ENCODE data around the gene UBXN11. TPM values are rescaled to one million over a fixed set of nuclear protein-coding genes. Genes with fewer than 3 reads are reported as not detected.

UBXN11 gene
- total RNA-seq, 4 donors from 2014 or later, result 7.4 to 36.5 (median 13.4) TPM

DNA sequence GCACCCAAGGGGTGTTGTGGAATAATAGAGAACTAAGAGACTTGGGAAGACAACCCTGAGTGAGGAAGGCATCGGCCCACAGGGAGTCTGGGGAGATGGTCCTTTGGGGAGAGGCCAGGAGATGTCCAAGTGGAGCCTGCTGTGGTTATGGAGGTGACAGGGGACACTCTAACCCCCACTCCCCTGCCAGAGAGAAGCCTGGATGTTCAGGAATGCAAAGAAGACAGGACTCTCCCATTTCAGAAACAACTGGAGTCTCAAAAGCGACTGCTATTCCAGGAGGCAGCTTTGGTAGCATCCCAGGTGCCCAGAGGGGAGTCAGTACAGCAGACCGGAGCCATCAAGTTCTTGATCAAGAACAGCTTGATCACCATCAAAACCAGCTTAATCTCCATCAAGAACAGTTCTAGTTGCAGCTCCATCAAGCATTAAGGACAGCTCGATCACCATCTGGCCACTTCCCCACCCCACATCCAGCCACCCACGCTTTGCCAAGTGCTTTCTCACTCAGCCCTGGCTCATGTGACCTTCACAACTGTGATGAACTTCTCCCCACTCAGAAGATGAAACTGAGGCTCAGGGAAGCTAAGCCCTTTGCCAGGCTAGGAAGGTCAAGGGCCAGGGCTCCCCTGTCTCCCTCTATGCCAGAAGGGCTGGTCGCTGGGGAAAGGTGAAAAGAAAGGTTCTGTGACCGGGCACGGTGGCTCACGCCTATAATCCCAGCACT lies 12.1 kb upstream of the UBXN11 start:
- Histone ChIP-seq H3K4me1 (no peaks in the 10 kb centered on the region), H3K27me3 (no peaks in the 10 kb centered on the region), H3K36me3 (no peaks in the 10 kb centered on the region), H3K4me3 (no peak overlapping the region), H3K9me3 (no peaks in the 10 kb centered on the region), H3K27ac (no peak overlapping the region)
- intact Hi-C loops (cut with DNase I; ENCODE audit: low total_unique reads), result no loop called here
- DNase-seq, result no peak
- no peak for TF ChIP-seq POLR2A (IDR thresholded peaks at IDR 0.05)
- TF ChIP-seq, protein P1, sequence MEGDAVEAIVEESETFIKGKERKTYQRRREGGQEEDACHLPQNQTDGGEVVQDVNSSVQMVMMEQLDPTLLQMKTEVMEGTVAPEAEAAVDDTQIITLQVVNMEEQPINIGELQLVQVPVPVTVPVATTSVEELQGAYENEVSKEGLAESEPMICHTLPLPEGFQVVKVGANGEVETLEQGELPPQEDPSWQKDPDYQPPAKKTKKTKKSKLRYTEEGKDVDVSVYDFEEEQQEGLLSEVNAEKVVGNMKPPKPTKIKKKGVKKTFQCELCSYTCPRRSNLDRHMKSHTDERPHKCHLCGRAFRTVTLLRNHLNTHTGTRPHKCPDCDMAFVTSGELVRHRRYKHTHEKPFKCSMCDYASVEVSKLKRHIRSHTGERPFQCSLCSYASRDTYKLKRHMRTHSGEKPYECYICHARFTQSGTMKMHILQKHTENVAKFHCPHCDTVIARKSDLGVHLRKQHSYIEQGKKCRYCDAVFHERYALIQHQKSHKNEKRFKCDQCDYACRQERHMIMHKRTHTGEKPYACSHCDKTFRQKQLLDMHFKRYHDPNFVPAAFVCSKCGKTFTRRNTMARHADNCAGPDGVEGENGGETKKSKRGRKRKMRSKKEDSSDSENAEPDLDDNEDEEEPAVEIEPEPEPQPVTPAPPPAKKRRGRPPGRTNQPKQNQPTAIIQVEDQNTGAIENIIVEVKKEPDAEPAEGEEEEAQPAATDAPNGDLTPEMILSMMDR (IDR thresholded peaks at IDR 0.05), result no peak

DNA sequence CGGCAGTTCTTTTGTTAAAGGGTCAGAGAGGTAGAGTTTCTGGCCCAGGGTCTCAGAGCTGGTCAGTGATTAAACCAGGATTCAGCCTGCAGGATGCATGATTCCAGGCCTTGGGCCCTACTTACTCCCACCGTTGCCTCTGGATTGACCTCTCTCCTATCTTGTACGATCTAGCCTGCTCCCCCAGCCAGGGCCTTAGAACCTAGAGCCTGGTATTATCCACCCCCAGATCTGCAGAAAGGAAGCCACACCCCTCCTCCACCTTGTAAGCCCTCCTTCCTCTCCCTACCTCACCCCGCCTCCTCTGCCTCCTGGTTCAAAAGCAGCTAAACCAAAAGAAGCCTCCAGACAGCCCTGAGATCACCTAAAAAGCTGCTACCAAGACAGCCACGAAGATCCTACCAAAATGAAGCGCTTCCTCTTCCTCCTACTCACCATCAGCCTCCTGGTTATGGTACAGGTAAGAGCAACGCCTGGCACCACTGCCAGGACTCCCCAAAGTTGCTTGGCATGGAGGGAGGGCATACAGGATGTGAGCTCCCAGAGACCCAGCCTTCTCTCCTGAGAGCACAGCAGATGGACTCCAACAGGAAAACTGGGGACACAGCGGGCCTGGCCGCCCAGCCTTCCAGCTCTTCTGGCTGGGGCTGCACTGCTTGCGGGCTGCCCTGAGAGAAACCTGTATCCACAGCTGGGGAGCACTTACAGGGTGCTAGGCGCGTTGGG lies 11.3 kb upstream of the UBXN11 start, which contains the start of gene CD52:
Gene CD52 (plus strand): TSS at position 347 of the 726 bp plus-strand sequence. CDS start 60 bp downstream, at position 407.
- DNase-seq, result no peak
- Histone ChIP-seq H3K4me1 (no peaks in the 10 kb centered on the region), H3K36me3 (no peaks in the 10 kb centered on the region), H3K27ac (no peak within 1 kb of the TSS), H3K4me3 (no peak within 1 kb of the TSS), H3K27me3 (no peaks in the 10 kb centered on the region), H3K9me3 (no peaks in the 10 kb centered on the region)
- TF ChIP-seq, protein P1 (IDR thresholded peaks at IDR 0.05), result no peak
- no peak for TF ChIP-seq POLR2A (IDR thresholded peaks at IDR 0.05)
- intact Hi-C loops (cut with DNase I; ENCODE audit: low total_unique reads), result no loop called here

DNA sequence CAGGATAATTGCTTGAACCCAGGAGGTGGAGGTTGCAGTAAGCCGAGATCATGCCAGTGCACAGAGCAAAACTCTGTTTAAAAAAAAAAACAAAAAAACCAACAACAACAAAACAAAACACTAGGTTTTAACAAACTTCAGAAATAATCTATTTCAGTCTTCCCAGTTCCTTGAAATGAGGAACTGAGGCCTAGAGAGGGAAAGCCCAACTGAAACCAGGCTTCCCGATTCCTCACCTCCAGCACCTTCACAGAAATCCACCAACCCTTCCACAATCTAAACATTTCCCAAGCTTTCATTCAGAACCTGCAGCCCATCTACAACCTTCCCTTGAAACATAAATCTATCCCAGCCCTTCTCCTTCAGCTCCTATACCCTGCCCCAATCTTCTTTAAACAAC lies 10.7 kb upstream of the UBXN11 start:
- Histone ChIP-seq H3K27ac (no peak overlapping the region), H3K27me3 (no peaks in the 10 kb centered on the region), H3K4me1 (no peaks in the 10 kb centered on the region), H3K9me3 (no peaks in the 10 kb centered on the region), H3K4me3 (no peak overlapping the region), H3K36me3 (no peaks in the 10 kb centered on the region)
- intact Hi-C loops (cut with DNase I; ENCODE audit: low total_unique reads), result no loop called here
- TF ChIP-seq, protein P1 (IDR thresholded peaks at IDR 0.05), result no peak
- TF ChIP-seq POLR2A (IDR thresholded peaks at IDR 0.05), result no peak
- DNase-seq, result no peak

DNA sequence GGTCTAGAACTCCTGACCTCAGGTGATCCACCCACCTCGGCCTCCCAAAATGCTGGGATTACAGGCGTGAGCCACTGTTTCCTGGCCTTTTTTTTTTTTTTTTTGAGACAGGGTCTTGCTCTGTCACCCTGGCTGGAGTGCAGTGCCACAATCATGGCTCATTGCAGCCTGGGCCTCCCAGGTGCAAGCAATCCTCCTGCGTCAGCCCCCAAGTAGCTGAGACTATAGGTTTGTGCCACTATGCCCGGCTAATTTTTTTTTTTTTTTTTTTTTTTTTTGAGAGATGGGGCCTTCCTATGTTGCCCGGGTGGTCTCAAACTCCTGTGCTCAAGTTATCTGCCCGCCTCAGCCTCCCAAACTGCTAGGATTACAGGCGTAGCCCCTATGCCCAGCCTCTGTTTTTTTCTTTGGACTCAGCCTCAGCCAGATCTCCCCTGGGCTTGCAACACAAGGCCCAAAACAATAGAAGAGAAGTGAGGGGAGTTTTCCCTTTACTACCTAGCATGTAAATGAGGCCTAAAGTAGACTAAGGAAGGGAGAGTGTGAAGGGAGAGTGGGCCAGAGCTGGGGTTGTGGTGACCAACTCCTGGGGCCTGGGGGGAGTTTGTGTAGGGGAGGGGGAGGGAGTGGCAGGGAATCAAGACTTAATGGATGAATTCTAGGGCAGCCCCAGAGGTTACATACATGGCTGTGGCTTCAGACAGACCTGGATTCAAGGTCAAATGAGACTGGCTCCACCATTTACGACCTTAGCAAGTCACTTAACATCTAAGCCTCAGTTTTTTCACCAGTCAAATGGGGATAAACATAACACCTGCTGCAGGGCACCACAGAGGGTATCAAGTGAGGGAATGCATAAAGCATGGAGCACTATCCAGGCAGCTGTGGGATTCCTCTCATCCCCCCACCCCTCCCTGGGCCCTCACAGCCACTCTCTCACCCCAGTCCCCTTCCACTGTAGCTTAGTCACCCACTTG lies 9.7 kb upstream of the UBXN11 start:
- H3K27ac ChIP-seq, result no peak overlapping the region
- no peak overlapping the region for H3K4me3 ChIP-seq

More for the DNA sequence above, 9.7 kb upstream of the UBXN11 start:
- H3K27me3 ChIP-seq, result no peaks in the 10 kb centered on the region
- TF ChIP-seq POLR2A (IDR thresholded peaks at IDR 0.05), result no peak
- TF ChIP-seq, protein P1 (IDR thresholded peaks at IDR 0.05), result no peak
- no peaks in the 10 kb centered on the region for H3K36me3 ChIP-seq
- H3K9me3 ChIP-seq, result no peaks in the 10 kb centered on the region
- H3K4me1 ChIP-seq, result no peaks in the 10 kb centered on the region
- intact Hi-C loops (cut with DNase I; ENCODE audit: low total_unique reads), result no loop called here
- no peak for DNase-seq
